Retinal pigment epithelial cell (primary cell): Measurements from ENCODE around the gene CPPED1.
"Not testable (repeated sequence)": the region's sequence is repeated elsewhere in the genome, so short reads cannot be mapped to it uniquely, and the experiment has no call there.

Source experiments
- DNase-seq: peaks from one replicate; pipeline ENCODE4 v3.0.0-alpha.2; 2010; ENCODE audit warnings: low read depth
- H3K4me3 ChIP-seq: 2 replicates; pipeline ENCODE4 v1.5.1; 2011; ENCODE audit warnings: mild to moderate bottlenecking, low read length, control low read depth, moderate library complexity
- CTCF ChIP-seq: conservative IDR thresholded peaks from 2 replicates; pipeline ENCODE4 v1.5.1; 2011; ENCODE audit warnings: low read depth, low read length, control low read depth, inconsistent platforms

The CPPED1 gene

GRCh38 chr16:12829096-12829888 lies 25.6 kb upstream of the CPPED1 start:
- TF ChIP-seq CTCF: no peak
- no peak overlapping the region for H3K4me3 ChIP-seq
- DNase-seq: no peak

DNA sequence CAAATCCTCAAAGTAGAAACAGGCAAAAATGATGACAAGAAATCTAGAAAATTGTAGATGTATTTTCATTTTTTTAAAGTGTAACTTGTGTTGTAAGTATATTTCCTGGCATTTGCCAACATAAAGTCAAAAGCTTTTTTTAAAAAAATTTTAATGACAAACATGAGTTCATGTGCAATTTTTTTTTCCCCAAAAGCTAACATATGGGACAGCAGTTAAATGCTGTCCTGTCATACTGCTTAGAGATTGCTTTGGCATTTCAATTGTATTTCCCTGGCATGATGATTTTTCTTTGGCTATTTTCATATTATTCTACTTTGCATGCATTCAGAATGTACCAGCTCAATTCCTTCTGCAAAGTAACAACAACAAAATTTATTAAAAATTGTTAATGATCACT lies 24.5 kb upstream of the CPPED1 start:
- DNase-seq: no peak
- no peak overlapping the region for H3K4me3 ChIP-seq
- TF ChIP-seq CTCF: no peak

DNA sequence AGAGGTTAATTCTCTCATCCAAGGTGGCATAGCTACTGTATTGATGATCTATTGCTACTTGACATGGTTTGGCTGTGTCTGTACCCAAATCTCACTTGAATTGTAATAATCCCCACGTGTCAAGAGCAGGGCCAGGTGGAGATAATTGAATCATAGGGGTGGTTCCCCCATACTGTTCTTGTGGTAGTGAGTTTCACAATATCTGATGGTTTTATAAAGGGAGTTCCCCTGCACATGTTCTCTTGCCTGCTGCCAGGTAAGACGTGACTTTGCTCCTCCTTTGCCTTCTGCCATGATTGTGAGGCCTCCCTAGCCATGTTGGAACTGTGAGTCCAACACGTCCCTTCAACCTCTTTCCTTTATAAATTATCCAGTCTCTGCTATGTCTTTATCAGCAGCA lies 22.9 kb upstream of the CPPED1 start:
- H3K4me3 ChIP-seq: no peak overlapping the region
- no peak for TF ChIP-seq CTCF
- no peak for DNase-seq

DNA sequence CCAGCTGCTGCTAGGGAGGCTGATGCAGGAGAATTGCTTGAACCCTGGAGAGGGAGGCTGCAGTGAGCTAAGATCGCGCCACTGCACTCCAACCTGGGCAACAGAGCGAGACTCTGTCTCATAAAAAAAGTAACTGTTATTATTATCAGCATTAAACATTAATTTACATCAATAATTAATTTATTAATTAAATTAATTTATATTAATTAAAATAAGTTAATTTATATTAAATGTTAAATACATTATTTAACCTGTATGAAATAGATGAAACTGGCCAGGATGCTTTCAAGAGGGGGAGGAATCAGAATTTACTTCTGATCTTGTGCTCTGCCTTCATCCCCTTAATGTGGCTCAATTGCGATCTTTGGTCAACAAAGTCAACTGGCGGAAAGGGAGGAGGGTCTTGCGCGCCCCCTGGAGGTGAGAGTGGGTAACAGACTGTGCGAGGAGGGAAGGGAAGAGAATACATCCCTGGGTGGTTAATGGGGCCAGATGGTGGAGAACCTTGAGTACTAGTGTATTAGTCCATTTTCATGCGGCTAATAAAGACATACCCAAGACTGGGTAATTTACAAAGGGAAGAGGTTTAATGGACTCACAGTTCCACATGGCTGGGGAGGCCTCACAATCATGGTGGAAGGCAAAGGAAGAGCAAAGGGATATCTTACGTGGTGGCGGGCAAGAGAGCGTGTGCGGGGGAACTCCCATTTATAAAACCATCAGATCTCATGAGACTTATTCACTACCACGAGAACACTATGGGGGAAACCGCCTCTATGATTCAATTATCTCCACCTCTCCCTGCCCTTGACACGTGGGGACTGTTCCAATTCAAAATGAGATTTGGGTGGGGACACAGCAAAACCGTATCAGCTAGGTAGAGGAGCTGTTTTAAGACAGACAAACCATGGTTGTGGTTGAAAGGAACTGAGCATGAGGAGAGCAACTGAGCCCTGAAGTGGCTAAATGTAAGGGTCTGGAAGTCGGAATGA lies 15.7 kb upstream of the CPPED1 start:
- peak; percentile 90 for TF ChIP-seq CTCF
- H3K4me3 ChIP-seq: no peak overlapping the region
- no peak for DNase-seq

DNA sequence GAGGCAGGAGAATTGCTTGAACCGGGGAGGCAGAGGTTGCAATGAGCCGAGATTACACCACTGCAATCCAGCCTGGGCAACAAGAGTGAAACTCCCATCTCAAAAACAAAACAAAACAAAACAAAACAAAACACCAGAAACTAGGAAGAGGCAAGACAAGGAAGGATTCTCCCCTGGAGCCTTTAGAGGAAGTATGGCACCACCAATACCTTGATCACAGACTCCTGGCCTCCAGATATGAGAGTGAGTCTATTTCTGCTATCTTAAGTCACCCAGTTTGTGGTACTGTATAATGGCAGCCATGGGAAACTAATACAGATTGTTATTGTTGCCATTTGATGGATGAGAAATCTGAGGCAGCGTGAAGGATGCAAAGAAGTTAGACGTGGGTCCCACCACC lies 14.6 kb upstream of the CPPED1 start:
- no peak for TF ChIP-seq CTCF
- no peak overlapping the region for H3K4me3 ChIP-seq
- DNase-seq: no peak

DNA sequence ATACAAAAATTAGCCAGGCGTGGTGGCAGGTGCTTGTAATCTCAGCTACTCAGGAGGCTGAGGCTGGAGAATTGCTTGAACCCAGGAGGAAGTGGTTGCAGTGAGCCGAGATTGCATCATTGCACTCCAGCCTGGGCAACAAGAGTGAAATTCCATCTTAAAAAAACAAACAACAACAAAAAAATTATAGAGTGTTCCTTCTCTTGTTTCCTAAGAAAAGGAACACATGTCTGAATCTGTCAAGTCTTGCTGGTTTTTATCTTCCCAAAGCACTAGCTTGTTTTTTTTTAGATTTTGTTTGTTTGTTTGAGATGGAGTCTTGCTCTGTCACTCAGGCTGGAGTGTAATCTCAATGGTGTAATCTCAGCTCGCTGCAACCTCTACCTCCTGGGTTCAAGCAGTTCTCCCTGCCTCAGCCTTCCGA lies 13.1 kb upstream of the CPPED1 start:
- DNase-seq, H3K4me3 ChIP-seq: not testable (repeated sequence)

GRCh38 chr16:12815361-12815760 lies 11.7 kb upstream of the CPPED1 start:
- no peak for DNase-seq
- no peak for TF ChIP-seq CTCF
- no peak overlapping the region for H3K4me3 ChIP-seq

GRCh38 chr16:12813734-12814133 lies 10.0 kb upstream of the CPPED1 start:
- not testable (repeated sequence) for H3K4me3 ChIP-seq, DNase-seq

- DNase-seq, H3K4me3 ChIP-seq: not testable (repeated sequence)
These were observed 9.6 kb upstream of the CPPED1 start for GRCh38 chr16:12813321-12813720.
